CD8-positive, alpha-beta memory T cell (primary cell): ENCODE measurements around the gene ADAMTS4. TPM values are rescaled to one million over a fixed set of nuclear protein-coding genes. Genes with fewer than 3 reads are reported as not detected.

Experiments
- CTCF ChIA-PET: fragments of 350-600 bp; sonication (Branson Sonifier 250); formaldehyde crosslinking; loops from one replicate; lab custom pipeline; 2021; ENCODE audit warnings: antibody characterized with exemption; lab: Charles Lee
- POLR2A ChIA-PET: fragments of 350-600 bp; sonication (Branson Sonifier 250); formaldehyde crosslinking; loops from one replicate; lab custom pipeline; 2021; ENCODE audit warnings: antibody characterized with exemption; lab: Charles Lee
- DNase-seq, 5 donors: peaks; one replicate each; pipeline versions ENCODE4 v3.0.0 to v3.0.0-alpha.2; 2020 to 2022; ENCODE audit warnings: mixed read lengths in 1 of 5
- H3K27ac ChIP-seq: one replicate; pipeline ENCODE4 v1.7.0; 2013; ENCODE audit warnings: low read depth, mild to moderate bottlenecking, low read length, moderate library complexity
- H3K27me3 ChIP-seq: 2 replicates; pipeline ENCODE4 v1.7.0; 2013; ENCODE audit warnings: low read length, mild to moderate bottlenecking; ENCODE audit not compliant: insufficient read depth, poor library complexity, severe bottlenecking
- H3K36me3 ChIP-seq: 2 replicates; pipeline ENCODE4 v1.7.0; 2013; ENCODE audit warnings: mild to moderate bottlenecking, low read length, moderate library complexity; ENCODE audit not compliant: insufficient read depth
- H3K4me1 ChIP-seq: 2 replicates; pipeline ENCODE4 v1.7.0; 2013; ENCODE audit warnings: mild to moderate bottlenecking, low read length, moderate library complexity; ENCODE audit not compliant: insufficient read depth
- H3K4me3 ChIP-seq: 2 replicates; pipeline ENCODE4 v1.7.0; 2013; ENCODE audit warnings: mild to moderate bottlenecking, low read length
- H3K9me3 ChIP-seq: 2 replicates; pipeline ENCODE4 v1.7.0; 2013; ENCODE audit warnings: mild to moderate bottlenecking, low read length
- H3K27ac Mint-ChIP-seq, 8 donors: one replicate each; pipeline ENCODE4 v1.8.0; 2020 to 2021; ENCODE audit warnings: mixed read lengths in 8 of 8, mild to moderate bottlenecking in 6 of 8, inconsistent platforms in 3 of 8, moderate library complexity in 3 of 8
- H3K27me3 Mint-ChIP-seq, 2 donors: one replicate each; pipeline ENCODE4 v1.8.0; 2020 to 2021; ENCODE audit warnings: mixed read lengths in 2 of 2, mild to moderate bottlenecking in 1 of 2, moderate library complexity in 1 of 2
- H3K36me3 Mint-ChIP-seq, 3 donors: one replicate each; pipeline ENCODE4 v1.8.0; 2020 to 2021; ENCODE audit warnings: mixed read lengths in 3 of 3, inconsistent platforms in 1 of 3, mild to moderate bottlenecking in 1 of 3
- H3K4me1 Mint-ChIP-seq, 3 donors: one replicate each; pipeline ENCODE4 v1.8.0; 2020 to 2021; ENCODE audit warnings: mixed read lengths in 3 of 3, inconsistent platforms in 1 of 3, mild to moderate bottlenecking in 1 of 3
- H3K4me3 Mint-ChIP-seq, 7 donors: one replicate each; pipeline ENCODE4 v1.8.0; 2020 to 2021; ENCODE audit warnings: mixed read lengths in 7 of 7, mild to moderate bottlenecking in 6 of 7, moderate library complexity in 4 of 7, inconsistent platforms in 2 of 7
- H3K9me3 Mint-ChIP-seq, 5 donors: one replicate each; pipeline ENCODE4 v1.8.0; 2020 to 2022; ENCODE audit warnings: mixed read lengths in 5 of 5, mild to moderate bottlenecking in 3 of 5, moderate library complexity in 2 of 5, inconsistent platforms in 1 of 5
- polyA plus RNA-seq: library from polyadenylated mRNA; unstranded; fragments of 300-500 nt; fragmentation: Illumina TruSeq; gene quantifications from one replicate; pipeline ENCODE4 v1.2.3, GENCODE V29; 2021
- total RNA-seq, 2 experiments: library from RNA; stranded (reverse); gene quantifications; one replicate each; pipeline ENCODE4 v1.2.3, GENCODE V29; 2021

Gene ADAMTS4
- total and polyA plus RNA-seq, 3 experiments from 2014 or later: 0.17 to 0.58 (median 0.37) TPM

DNA sequence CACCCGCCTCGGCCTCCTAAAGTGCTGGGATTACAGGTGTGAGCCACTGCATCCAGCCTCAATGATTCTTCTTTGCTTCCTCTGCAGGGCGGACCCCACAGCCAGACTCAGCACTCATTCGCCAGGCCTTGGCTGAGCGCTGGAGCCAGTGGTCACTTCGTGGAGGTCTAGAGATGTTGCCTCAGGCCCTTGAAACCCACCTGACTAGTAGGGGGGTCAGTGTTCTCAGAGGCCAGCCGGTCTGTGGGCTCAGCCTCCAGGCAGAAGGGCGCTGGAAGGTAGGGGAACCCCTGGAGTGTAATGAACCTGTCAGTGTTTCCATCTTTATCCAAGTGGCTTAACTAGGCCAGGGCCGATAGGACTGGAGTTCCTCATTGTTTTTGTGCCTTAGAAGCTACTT is 29.9 kb downstream of the ADAMTS4 start:
- no peaks in the 10 kb centered on the region for H3K9me3 ChIP-seq
- no peaks in the 10 kb centered on the region for H3K27me3 ChIP-seq
- H3K27ac Mint-ChIP-seq: peak overlapping the region in 2 of 8 donors; percentile 36 to 68
- peaks cover 0 to under 1% of the 10 kb centered on the region in 2 donors for H3K27me3 Mint-ChIP-seq
- H3K4me3 Mint-ChIP-seq: peak overlapping the region in 3 of 7 donors; percentile 34 to 80 (median 50)
- no peak overlapping the region for H3K27ac ChIP-seq
- no peaks in the 10 kb centered on the region for H3K9me3 Mint-ChIP-seq
- DNase-seq: no peak
- H3K36me3 Mint-ChIP-seq: peaks cover 0 to 76% (median 19%) of the 10 kb centered on the region in 3 donors
- POLR2A ChIA-PET: interaction anchor here (0.6 to 2.0 kb wide), 3 partner anchors 7 to 57 kb away, joined by 4 to 5 read pairs (median 4); partner anchors contain the start of gene NDUFS2
- H3K36me3 ChIP-seq: peaks cover 45% of the 10 kb centered on the region
- H3K4me3 ChIP-seq: no peak overlapping the region
- H3K4me1 ChIP-seq: peaks cover 16% of the 10 kb centered on the region
- peaks cover 42 to 67% (median 60%) of the 10 kb centered on the region in 3 donors for H3K4me1 Mint-ChIP-seq
- CTCF ChIA-PET: interaction anchor here (1.7 to 2.0 kb wide), 2 partner anchors 13 to 34 kb away, joined by 4 to 6 read pairs; partner anchors contain the start of gene NDUFS2

- Mint-ChIP-seq H3K27me3 (no peaks in the 10 kb centered on the region), H3K36me3 (peaks cover 0 to 75% (median 21%) of the 10 kb centered on the region in 3 donors), H3K4me1 (peaks cover 41 to 67% (median 58%) of the 10 kb centered on the region in 3 donors), H3K4me3 (peak overlapping the region; percentile 87 to 96 (median 93)), H3K9me3 (no peaks in the 10 kb centered on the region), H3K27ac (peak overlapping the region; percentile 96 to 100 (median 99))
- Histone ChIP-seq H3K4me3 (peak overlapping the region; percentile 81), H3K4me1 (peaks cover 18% of the 10 kb centered on the region), H3K27ac (peak overlapping the region; percentile 95), H3K27me3 (no peaks in the 10 kb centered on the region), H3K36me3 (peaks cover 31% of the 10 kb centered on the region), H3K9me3 (no peaks in the 10 kb centered on the region)
- CTCF ChIA-PET: interaction anchor here (0.7 to 4.9 kb wide), 20 partner anchors 10 to 215 kb away, joined by 3 to 49 read pairs (median 6); partner anchors contain the start of genes APOA2, B4GALT3, DEDD and NDUFS2
- POLR2A ChIA-PET: interaction anchor here (0.5 to 2.4 kb wide), 14 partner anchors 9 to 329 kb away, joined by 3 to 23 read pairs (median 5); partner anchors contain the start of genes B4GALT3, FCER1G, NDUFS2 and NIT1
- DNase-seq: peak in 1 of 5 donors; percentile 51
Observed at GRCh38 chr1:161166669-161167548, 31.9 kb downstream of the ADAMTS4 start.

- Histone ChIP-seq H3K36me3 (peaks cover 22% of the 10 kb centered on the region), H3K9me3 (no peaks in the 10 kb centered on the region), H3K27ac (peak within 1 kb of the TSS; percentile 95), H3K4me3 (peak within 1 kb of the TSS; percentile 81), H3K27me3 (no peaks in the 10 kb centered on the region), H3K4me1 (peaks cover 27% of the 10 kb centered on the region)
- peaks cover 0 to 74% (median 23%) of the 10 kb centered on the region in 3 donors for H3K36me3 Mint-ChIP-seq
- H3K4me3 Mint-ChIP-seq: peak within 1 kb of the TSS; percentile 87 to 96 (median 93)
- CTCF ChIA-PET: interaction anchor here (0.7 to 4.9 kb wide), 32 partner anchors 10 to 222 kb away, joined by 3 to 49 read pairs (median 4); partner anchors contain the start of genes ADAMTS4, APOA2, B4GALT3 and DEDD
- H3K27ac Mint-ChIP-seq: peak within 1 kb of the TSS; percentile 96 to 100 (median 99)
- POLR2A ChIA-PET: interaction anchor here (0.6 to 2.4 kb wide), 18 partner anchors 9 to 148 kb away, joined by 3 to 23 read pairs (median 4); partner anchors contain the start of genes B4GALT3, DEDD, FCER1G and NDUFS2
- peak; percentile 88 to 97 (median 93) for DNase-seq
- H3K27me3 Mint-ChIP-seq: no peaks in the 10 kb centered on the region
- H3K9me3 Mint-ChIP-seq: no peaks in the 10 kb centered on the region
- peaks cover 43 to 76% (median 66%) of the 10 kb centered on the region in 3 donors for H3K4me1 Mint-ChIP-seq
Observed at GRCh38 chr1:161165742-161166668, 32.8 kb downstream of the ADAMTS4 start, which contains the start of gene PPOX. Gene PPOX, plus strand, starts transcription at chr1:161166426. Its CDS starts 422 bp downstream, at chr1:161166848.

DNA sequence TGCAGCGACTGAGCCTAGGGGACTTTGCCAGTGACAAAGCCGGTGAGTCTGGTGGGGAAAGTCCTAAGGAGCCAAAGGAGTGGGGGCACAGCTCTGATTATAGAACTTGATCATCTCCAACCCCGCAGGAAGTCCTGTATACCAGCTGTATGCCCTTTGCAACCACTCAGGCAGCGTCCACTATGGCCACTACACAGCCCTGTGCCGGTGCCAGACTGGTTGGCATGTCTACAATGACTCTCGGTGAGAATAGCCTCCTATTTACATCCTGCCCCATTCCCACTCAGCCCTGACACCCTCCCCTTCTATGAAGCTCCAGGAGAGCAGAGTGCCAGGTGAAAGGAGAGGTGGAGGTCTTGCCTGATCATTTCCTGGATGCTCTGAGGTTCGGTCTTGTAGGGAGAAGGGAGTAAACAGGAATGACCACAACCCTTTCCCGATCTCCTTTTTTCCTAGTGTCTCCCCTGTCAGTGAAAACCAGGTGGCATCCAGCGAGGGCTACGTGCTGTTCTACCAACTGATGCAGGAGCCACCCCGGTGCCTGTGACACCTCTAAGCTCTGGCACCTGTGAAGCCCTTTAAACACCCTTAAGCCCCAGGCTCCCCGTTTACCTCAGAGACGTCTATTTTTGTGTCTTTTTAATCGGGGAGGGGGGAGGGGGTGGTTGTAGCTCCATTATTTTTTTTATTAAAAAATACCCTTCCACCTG is 33.8 kb downstream of the ADAMTS4 start:
- H3K9me3 Mint-ChIP-seq: no peaks in the 10 kb centered on the region
- peak overlapping the region; percentile 96 to 100 (median 99) for H3K27ac Mint-ChIP-seq
- no peaks in the 10 kb centered on the region for H3K9me3 ChIP-seq
- ChIA-PET POLR2A (interaction anchor here (0.6 to 2.4 kb wide), 13 partner anchors 10 to 149 kb away, joined by 3 to 23 read pairs (median 5); partner anchors contain the start of genes B4GALT3, DEDD, NDUFS2 and SDHC), CTCF (interaction anchor here (0.6 to 4.9 kb wide), 30 partner anchors 10 to 235 kb away, joined by 3 to 49 read pairs (median 4); partner anchors contain the start of genes ADAMTS4, APOA2, B4GALT3 and NDUFS2)
- H3K27me3 Mint-ChIP-seq: no peaks in the 10 kb centered on the region
- H3K4me3 Mint-ChIP-seq: peak overlapping the region; percentile 21 to 96 (median 92)
- H3K27me3 ChIP-seq: no peaks in the 10 kb centered on the region
- peak overlapping the region; percentile 95 for H3K27ac ChIP-seq
- peaks cover 0 to 70% (median 19%) of the 10 kb centered on the region in 3 donors for H3K36me3 Mint-ChIP-seq
- peaks cover 47 to 86% (median 75%) of the 10 kb centered on the region in 3 donors for H3K4me1 Mint-ChIP-seq
- H3K4me1 ChIP-seq: peaks cover 36% of the 10 kb centered on the region
- peak overlapping the region; percentile 81 for H3K4me3 ChIP-seq
- DNase-seq: no peak
- peaks cover 15% of the 10 kb centered on the region for H3K36me3 ChIP-seq

- H3K4me3 ChIP-seq: no peak overlapping the region
- H3K36me3 ChIP-seq: peaks cover 10% of the 10 kb centered on the region
- Mint-ChIP-seq H3K4me3 (peak overlapping the region in 3 of 7 donors; percentile 3 to 94 (median 53)), H3K27me3 (no peaks in the 10 kb centered on the region), H3K36me3 (peaks cover 0 to 72% (median 16%) of the 10 kb centered on the region in 3 donors), H3K4me1 (peaks cover 54 to 87% (median 85%) of the 10 kb centered on the region in 3 donors), H3K9me3 (no peaks in the 10 kb centered on the region), H3K27ac (peak overlapping the region in 7 of 8 donors; percentile 75 to 100 (median 98))
- ChIA-PET POLR2A (no interaction called here), CTCF (interaction anchor here (3.6 to 4.9 kb wide), 2 partner anchors 9 to 27 kb away, joined by 42 to 44 read pairs; partner anchors contain the start of gene UFC1)
- H3K9me3 ChIP-seq: no peaks in the 10 kb centered on the region
- H3K4me1 ChIP-seq: peaks cover 44% of the 10 kb centered on the region
- no peak overlapping the region for H3K27ac ChIP-seq
- no peaks in the 10 kb centered on the region for H3K27me3 ChIP-seq
- DNase-seq: no peak
Observed at GRCh38 chr1:161163793-161164192, 35.1 kb downstream of the ADAMTS4 start.

- POLR2A ChIA-PET: no interaction called here
- peak overlapping the region in 4 of 7 donors; percentile 20 to 82 (median 53) for H3K4me3 Mint-ChIP-seq
- peaks cover 51 to 88% (median 87%) of the 10 kb centered on the region in 3 donors for H3K4me1 Mint-ChIP-seq
- peaks cover 10% of the 10 kb centered on the region for H3K36me3 ChIP-seq
- H3K27ac Mint-ChIP-seq: peak overlapping the region in 7 of 8 donors; percentile 20 to 99 (median 87)
- no peak overlapping the region for H3K4me3 ChIP-seq
- no peaks in the 10 kb centered on the region for H3K27me3 Mint-ChIP-seq
- peaks cover 0 to 77% (median 18%) of the 10 kb centered on the region in 3 donors for H3K36me3 Mint-ChIP-seq
- H3K27me3 ChIP-seq: no peaks in the 10 kb centered on the region
- peak overlapping the region; percentile 19 for H3K27ac ChIP-seq
- CTCF ChIA-PET: interaction anchor here (1.3 to 2.5 kb wide), 2 partner anchors 18 to 31 kb away, joined by 3 to 7 read pairs; no protein-coding TSS in a partner anchor
- H3K9me3 Mint-ChIP-seq: no peaks in the 10 kb centered on the region
- no peak for DNase-seq
- H3K9me3 ChIP-seq: no peaks in the 10 kb centered on the region
- H3K4me1 ChIP-seq: peaks cover 47% of the 10 kb centered on the region
Observed at GRCh38 chr1:161162806-161163205, 36.0 kb downstream of the ADAMTS4 start.
